Omental fat pad (tissue), 4 donors: ENCODE data around the gene NSUN3. TPM values are rescaled to one million over a fixed set of nuclear protein-coding genes. Genes with fewer than 3 reads are reported as not detected.

Experiments
- ATAC-seq: fragments of 150-250 bp; one replicate; pipeline ENCODE4 v1.9.1; 2016; ENCODE audit warnings: mild to moderate bottlenecking, moderate library complexity; ENCODE audit not compliant: low FRiP score
- DNase-seq: peaks from one replicate; pipeline ENCODE4 v3.0.0-alpha.2; 2019; ENCODE audit warnings: low spot score
- total RNA-seq, 4 donors: library from RNA; depleted of rRNA; stranded (reverse); fragments of >200 nt; gene quantifications; one replicate each; pipeline ENCODE4 v1.1.0, GENCODE V29; 2016
- TF ChIP-seq, protein P1 (sequence below), 3 donors: fragments of 450-650 bp; IDR thresholded peaks; one replicate each; pipeline ENCODE4 v1.5.1; 2016 to 2017; ENCODE audit warnings: antibody characterized with exemption in 3 of 3, mild to moderate bottlenecking in 3 of 3, moderate library complexity in 2 of 3

NSUN3 gene
- total RNA-seq, 4 donors from 2014 or later: 5.6 to 10.2 (median 9.1) TPM

DNA sequence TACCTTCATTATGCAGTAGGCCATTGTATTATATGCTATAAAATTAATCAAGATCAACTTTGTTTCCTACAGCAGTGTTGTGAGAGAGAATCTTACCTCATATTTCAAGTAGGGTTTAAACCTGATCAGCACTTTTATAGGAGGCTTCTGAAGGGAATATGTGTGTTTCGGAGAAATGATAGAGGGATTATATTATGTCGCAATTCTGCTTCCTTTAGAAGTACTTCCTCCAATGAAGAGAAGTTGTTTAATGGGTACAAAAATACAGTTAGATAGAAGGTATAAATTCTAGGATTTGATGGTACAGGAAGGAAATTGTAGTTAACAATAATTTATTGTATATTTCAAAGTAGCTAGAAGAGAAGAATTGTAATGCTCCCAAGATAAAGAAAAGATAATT is 54.9 kb downstream of the NSUN3 start:
- TF ChIP-seq, protein P1, sequence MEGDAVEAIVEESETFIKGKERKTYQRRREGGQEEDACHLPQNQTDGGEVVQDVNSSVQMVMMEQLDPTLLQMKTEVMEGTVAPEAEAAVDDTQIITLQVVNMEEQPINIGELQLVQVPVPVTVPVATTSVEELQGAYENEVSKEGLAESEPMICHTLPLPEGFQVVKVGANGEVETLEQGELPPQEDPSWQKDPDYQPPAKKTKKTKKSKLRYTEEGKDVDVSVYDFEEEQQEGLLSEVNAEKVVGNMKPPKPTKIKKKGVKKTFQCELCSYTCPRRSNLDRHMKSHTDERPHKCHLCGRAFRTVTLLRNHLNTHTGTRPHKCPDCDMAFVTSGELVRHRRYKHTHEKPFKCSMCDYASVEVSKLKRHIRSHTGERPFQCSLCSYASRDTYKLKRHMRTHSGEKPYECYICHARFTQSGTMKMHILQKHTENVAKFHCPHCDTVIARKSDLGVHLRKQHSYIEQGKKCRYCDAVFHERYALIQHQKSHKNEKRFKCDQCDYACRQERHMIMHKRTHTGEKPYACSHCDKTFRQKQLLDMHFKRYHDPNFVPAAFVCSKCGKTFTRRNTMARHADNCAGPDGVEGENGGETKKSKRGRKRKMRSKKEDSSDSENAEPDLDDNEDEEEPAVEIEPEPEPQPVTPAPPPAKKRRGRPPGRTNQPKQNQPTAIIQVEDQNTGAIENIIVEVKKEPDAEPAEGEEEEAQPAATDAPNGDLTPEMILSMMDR (IDR thresholded peaks at IDR 0.05): no peak
- no peak for DNase-seq
- ATAC-seq: no peak

DNA sequence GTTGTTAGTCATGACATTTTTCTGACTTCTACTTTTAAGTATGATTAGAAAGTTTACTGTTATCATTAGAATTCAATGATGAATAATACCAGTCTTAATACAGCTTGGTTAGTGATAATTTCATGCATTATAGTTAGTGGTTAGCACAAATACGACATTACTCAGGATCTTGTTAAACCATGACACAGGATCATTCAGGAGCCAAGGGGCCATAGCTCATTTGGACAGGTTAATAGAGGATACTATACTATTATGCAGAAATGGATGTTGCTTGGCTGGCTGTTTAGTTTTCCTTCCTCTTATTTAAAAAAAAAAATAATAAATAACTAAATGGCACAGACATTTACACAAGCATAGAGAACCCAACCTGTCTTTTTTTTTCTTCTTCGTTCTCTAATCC is 55.5 kb downstream of the NSUN3 start:
- no peak for DNase-seq
- TF ChIP-seq, protein P1 (IDR thresholded peaks at IDR 0.05): no peak
- no peak for ATAC-seq

DNA sequence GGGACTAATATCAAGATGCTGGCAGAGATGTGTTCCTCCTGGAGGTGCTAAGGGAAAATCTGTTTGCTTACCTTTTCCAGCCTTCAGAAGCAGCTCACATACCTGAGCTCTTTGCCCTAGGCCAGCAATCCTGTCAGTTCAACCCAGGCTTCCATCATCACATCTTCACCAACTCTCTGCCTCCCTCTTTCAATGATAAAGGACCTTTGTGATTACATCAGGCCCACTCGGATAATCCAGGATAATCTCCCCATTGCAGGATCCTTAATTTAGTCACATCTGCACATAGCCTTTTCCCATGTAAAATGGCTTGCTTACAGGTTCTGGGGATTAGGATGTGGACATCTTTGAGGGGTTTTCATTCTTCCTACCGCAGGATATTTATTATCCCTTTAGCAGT is 58.3 kb downstream of the NSUN3 start:
- DNase-seq (no peak), ATAC-seq (no peak)
- TF ChIP-seq, protein P1 (IDR thresholded peaks at IDR 0.05): no peak

DNA sequence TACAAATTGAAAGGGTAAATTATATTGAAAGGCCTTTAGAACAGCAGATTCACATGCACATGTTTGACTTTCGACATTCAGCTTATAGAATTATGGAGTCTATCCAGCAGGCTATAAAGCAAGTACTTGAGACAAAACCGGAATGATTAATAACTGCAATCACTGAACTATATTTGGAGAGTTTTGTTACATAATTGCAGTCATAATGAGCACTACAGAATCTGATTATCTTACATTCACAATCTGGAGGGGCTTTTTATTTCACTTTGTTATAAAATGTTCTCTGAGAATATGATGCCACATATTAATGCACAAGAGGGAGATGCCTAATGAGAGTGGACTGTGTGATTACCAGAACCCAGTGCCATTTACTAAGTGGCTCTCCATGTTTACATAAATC is 64.3 kb downstream of the NSUN3 start:
- TF ChIP-seq, protein P1 (IDR thresholded peaks at IDR 0.05): no peak

DNA sequence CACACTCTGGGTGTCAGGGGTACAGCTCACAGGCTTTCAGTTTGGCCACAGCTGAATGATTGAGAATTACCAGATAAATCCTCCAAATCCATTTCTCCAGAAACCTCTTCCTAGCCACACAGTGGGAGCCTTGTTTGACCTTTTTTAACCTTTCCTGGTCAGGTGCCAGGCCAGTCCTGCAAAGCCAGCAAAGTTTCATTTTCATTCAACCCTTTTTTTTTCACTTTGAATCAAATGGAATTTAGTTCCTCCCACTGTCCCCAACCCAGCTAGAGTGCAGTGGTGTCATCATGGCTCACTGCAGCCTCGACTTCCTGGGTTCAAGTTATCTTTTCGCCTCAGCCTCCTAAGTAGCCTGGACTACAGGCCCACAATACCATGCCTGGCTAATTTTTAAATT is 67.8 kb downstream of the NSUN3 start:
- TF ChIP-seq, protein P1 (IDR thresholded peaks at IDR 0.05): no peak
- ATAC-seq (no peak), DNase-seq (no peak)

More for the DNA sequence above, 64.3 kb downstream of the NSUN3 start:
- DNase-seq (no peak), ATAC-seq (no peak)

DNA sequence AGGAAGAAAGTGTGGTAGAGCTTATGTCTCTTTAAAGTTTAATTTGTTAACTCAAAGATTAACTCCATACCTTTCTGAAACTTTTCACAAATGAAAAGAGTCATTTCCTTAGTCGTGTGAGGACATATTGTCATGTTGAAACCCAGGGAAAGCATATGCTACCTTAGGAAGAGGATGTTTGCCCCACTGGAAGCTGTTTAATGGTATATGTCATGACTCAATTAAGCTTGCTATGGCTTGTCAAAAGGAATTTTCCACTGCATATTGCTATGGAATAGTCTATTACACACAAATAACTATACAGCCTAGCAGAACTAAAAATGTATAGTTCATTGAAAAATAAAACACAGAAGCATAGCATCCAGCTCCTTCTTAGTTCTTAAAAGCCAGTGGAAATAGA is 69.9 kb downstream of the NSUN3 start:
- no peak for DNase-seq
- TF ChIP-seq, protein P1 (IDR thresholded peaks at IDR 0.05): no peak
- ATAC-seq: no peak

DNA sequence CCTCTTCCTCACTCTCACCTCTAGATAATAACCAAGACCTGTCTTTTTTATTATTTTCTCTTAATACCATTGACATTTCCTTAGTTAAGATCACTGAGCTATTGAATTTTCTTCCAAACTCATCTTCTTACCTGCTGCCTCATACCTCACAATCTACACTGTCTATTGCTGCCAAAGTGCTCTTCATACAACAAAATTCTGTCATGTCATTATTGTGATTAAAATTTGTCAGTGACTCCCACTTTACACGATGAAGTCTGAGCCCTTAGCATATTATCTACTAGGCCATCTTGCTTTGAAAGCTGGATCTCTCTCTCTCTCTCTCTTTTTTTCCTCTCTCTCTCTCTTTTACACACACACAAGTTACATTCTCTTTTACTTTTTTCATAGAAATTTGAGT is 73.3 kb downstream of the NSUN3 start:
- TF ChIP-seq, protein P1 (IDR thresholded peaks at IDR 0.05): no peak
- DNase-seq (no peak), ATAC-seq (no peak)
